HG02970 (cell line): ENCODE data around the gene FAM20A.

Source experiments
- ATAC-seq: cut with Tn5 transposase; IDR thresholded peaks from one replicate; pipeline ENCODE4 v1.9.1; 2021; ENCODE audit warnings: mild to moderate bottlenecking, moderate library complexity, moderate number of reproducible peaks; ENCODE audit not compliant: unreplicated experiment, low FRiP score

The FAM20A gene

GRCh38 chr17:68570526-68570925, 30.6 kb downstream of the FAM20A start:
- no peak for ATAC-seq

GRCh38 chr17:68569346-68569745, 31.8 kb downstream of the FAM20A start:
- no peak for ATAC-seq

GRCh38 chr17:68568581-68568980, 32.6 kb downstream of the FAM20A start:
- ATAC-seq, result no peak

GRCh38 chr17:68567581-68567980, 33.6 kb downstream of the FAM20A start:
- ATAC-seq, result no peak

- no peak for ATAC-seq
Measured at GRCh38 chr17:68567035-68567434, 34.1 kb downstream of the FAM20A start.

- no peak for ATAC-seq
Measured at GRCh38 chr17:68566442-68566738, 34.8 kb downstream of the FAM20A start.

GRCh38 chr17:68565661-68566441, 35.3 kb downstream of the FAM20A start:
- ATAC-seq, result no peak

- no peak for ATAC-seq
Measured at GRCh38 chr17:68564415-68565111, 36.6 kb downstream of the FAM20A start.

- no peak for ATAC-seq
Measured at GRCh38 chr17:68562736-68563135, 38.4 kb downstream of the FAM20A start.

GRCh38 chr17:68560966-68561720, 40.0 kb downstream of the FAM20A start:
- no peak for ATAC-seq

- no peak for ATAC-seq
Measured at GRCh38 chr17:68559316-68559715, 41.9 kb downstream of the FAM20A start.

GRCh38 chr17:68556551-68556950, 44.6 kb downstream of the FAM20A start:
- ATAC-seq, result no peak

- ATAC-seq, result no peak
Measured at GRCh38 chr17:68544111-68544915, 56.9 kb downstream of the FAM20A start.

GRCh38 chr17:68542698-68543463, 58.3 kb downstream of the FAM20A start:
- ATAC-seq, result no peak

GRCh38 chr17:68541816-68542215, 59.4 kb downstream of the FAM20A start:
- no peak for ATAC-seq

GRCh38 chr17:68540981-68541380, 60.2 kb downstream of the FAM20A start:
- ATAC-seq, result no peak

GRCh38 chr17:68539548-68540467, 61.4 kb downstream of the FAM20A start:
- no peak for ATAC-seq

GRCh38 chr17:68535922-68536321, 65.2 kb downstream of the FAM20A start:
- ATAC-seq, result no peak

- no peak for ATAC-seq
Measured at GRCh38 chr17:68534695-68535088, 66.5 kb downstream of the FAM20A start.
